ENCODE results near the gene RAD51AP2.

DNA sequence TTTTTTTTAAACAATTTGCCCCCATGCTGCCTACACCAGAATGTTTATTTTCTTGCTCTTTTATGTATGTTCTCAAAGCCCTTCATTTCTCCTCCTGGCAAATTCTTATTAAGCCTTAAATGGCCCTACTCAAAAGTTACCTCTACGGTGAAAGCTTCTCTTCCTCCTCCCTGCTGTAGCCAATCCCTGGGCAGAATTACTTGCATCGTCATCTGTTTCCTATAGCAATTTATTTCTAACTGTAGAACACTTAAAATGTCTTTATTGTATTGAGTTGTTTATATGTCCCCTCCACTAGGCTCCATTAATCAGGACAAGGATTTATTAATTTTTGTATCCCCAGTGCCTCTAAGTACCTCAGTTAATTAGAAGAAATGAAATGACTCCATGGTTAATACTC, 2.5 kb upstream of the RAD51AP2 start:
- no peak for TF ChIP-seq YY1 (IDR thresholded peaks at IDR 0.05; ENCODE audit: insufficient read depth, insufficient read length)
- TF ChIP-seq ZNF274 (IDR thresholded peaks at IDR 0.05; ENCODE audit: low read depth, low read length), result no peak
- no peak for TF ChIP-seq SUZ12 (IDR thresholded peaks at IDR 0.05; ENCODE audit: extremely low read depth, insufficient read depth, insufficient read length)
